IPS DF 19.7 (cell line): ENCODE measurements around the gene RPL27.
"Not testable (repeated sequence)": the region's sequence is repeated elsewhere in the genome, so short reads cannot be mapped to it uniquely, and the experiment has no call there.

Source experiments
- DNase-seq: peaks from one replicate; pipeline ENCODE4 v3.0.0-alpha.2; 2013; ENCODE audit warnings: low read depth, low spot score

The RPL27 gene

DNA sequence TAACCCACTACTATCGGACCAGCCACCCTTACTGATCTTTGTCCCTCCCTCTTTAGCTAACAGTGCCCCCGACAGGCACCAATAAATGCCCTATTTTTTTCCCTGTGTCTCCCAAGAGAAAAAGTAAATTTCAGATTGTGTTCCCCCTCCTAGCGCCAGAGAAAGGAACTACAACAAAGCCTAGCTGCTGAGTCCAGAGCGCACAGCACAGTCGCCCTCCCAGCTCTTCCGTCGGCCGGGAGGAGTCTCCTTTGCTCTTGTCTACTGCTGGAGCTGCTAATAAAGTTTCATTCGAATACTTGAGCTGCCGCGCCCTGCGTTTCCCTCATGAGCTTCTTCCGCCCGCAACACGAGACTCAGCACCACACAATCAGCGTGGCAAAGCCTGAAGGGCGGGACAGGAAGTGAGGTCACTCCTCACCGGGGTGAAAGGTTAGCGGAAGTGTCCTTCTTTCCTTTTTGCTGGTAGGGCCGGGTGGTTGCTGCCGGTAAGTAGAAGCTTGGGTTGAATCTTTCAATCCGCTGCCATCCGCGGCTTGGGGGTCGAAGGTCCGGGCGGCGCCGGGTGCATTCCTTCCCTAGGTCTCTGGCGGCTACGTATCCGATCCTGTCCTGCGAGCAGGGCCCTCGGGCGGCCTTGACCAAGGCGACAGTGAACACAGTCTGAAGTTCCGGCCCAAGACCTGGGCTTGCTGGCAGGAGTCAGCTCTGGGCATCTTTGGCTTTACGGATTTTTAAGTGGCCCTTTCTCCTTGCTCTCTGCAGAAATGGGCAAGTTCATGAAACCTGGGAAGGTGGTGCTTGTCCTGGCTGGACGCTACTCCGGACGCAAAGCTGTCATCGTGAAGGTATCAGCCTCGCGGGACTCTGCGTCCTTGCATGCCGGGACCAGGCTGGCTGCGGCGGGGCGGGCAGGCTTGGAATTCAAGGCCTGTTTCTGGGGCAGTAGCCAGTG is at the start of gene RPL27:
Gene RPL27 (plus strand): TSS at position 436 of the 955 bp plus-strand sequence. CDS start 332 bp downstream, at position 768.
- DNase-seq, result peak; percentile 100

DNA sequence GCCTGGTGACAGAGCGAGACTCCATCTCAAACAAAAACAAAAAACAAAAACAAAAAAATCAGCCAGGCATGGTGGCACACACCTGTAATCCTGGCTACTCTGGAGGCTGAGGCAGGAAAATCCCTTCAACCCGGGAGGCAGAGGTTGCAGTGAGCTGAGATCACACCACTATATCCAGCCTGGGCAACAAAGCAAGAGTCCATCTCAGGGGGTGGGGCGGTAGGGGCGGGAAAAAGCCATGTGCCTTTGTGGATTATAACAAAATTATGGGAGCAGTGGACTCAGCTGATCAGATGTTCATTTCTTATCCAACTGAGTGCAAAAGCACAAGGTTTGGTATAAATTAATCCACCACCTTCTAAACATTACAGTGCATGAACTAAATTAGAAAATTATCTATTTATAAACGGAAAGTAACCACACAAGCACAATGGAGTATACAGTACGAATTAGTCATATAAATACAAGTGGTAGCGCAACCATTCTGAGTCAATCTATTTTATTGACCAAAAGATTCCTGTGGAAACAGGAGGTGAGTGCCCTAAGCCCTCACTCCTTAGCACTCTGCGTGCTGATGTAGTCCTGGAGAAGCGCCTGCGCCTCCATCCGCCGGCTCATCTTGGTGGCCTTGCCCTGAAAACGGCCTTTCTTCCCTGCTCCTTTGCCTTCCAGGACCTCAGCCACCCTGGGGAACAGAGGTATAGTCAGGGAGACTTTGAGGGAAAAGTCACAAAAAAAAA is 48.0 kb upstream of the RPL27 start:
- no peak for DNase-seq

DNA sequence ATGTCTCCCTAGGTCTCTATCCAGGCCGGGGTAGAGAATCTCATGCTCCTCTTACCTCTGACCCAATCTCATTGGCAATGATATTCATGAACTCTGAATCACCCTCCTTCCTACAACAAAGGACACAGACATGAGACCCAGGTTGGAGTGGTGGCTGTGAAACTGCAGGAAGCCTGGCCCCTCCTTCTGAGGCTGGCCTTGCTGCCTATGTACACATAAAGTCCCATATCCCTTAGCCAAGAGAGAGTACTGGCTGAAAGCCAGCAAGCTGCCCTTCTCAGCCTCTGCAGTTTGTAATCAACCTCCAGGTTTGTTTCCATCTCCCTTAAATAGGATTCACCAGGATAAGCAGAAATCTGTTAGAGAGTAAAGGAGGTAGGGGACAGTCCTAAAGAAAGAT is 44.5 kb upstream of the RPL27 start:
- DNase-seq, result no peak

DNA sequence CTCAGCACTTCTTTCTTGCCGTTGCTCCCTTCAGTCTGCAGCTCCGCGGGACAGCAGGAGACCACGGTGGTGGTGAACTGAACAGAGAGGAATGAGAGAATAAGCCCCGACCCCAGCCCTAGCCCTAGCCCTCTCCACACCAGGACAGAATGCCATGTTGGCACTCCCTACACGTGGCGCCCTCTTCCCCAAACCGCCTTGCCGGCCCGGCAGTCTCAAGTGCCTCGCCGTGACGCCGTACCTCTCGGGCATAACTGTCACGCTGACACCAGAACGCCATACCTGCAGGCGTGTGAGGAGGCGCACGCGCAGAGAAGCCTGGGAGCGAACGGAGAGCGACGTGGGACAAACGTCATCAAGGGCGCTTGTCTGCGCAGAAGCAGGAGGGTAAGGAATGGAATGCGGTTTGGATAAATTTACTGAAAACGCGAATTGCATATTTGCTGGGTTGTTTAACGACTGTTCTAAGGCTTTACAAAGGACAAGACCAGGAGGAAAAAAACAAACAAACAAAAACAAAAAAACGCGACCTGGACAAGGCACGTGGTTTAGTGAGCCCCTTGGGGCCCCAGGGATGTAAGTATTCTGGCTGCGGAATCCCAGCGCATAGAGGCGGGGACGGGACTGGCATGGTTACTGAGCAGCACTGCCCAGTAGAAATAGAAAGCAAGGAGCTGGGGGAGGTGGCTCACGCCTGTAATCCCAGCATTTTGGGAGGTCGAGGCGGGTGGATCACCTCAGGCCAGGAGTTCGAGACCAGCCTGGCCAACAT is 33.9 kb upstream of the RPL27 start, which contains the start of gene AARSD1:
Gene AARSD1 (minus strand): TSS at position 294 of the 772 bp plus-strand sequence. CDS start 14 bp downstream, at position 280.
- DNase-seq, result no peak

DNA sequence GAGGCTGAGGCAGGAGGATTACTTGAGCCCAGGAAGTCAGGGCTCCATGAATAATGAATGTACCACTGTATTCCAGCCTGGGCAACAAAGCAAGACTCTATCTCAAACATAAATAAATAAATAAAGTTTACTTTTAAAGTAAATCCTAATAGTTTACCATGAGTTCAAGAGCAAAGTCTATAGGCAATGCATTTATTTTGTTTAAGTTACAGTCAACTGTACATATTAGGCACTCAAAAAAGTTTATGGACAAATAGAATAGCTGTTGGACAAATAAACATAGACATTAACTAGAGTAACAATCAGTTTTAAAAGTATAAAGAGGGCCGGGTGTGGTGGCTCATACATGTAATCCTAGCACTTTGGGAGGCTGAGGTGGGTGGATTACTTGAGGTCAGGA is 30.3 kb upstream of the RPL27 start:
- no peak for DNase-seq

DNA sequence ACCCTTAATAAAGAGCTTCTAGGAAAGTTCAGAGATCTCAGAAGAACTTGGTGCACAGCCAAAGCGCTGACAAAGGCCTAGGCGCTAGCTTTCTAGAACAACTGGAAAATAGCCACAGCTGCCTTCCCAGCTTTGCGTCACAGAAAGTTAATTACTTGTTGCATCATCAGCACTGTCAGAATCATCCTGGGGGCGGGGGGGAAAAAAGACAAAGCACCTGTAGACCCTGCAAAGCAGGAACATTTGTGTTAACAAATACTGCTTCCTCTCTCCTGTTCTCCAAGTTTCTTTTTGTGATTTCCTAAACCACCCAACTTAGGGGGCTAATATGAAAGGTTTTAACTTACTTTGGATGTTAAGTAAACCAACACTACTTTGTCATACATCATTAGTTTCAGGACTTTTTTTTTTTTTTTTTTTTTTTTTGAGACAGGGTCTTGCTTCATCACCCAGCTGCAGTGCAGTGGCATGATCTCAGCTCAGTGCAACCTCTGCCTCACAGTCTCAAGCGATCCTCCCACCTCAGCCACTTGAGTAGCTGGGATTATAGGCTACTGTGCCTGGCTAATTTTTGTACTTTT is 29.1 kb upstream of the RPL27 start:
- no peak for DNase-seq

DNA sequence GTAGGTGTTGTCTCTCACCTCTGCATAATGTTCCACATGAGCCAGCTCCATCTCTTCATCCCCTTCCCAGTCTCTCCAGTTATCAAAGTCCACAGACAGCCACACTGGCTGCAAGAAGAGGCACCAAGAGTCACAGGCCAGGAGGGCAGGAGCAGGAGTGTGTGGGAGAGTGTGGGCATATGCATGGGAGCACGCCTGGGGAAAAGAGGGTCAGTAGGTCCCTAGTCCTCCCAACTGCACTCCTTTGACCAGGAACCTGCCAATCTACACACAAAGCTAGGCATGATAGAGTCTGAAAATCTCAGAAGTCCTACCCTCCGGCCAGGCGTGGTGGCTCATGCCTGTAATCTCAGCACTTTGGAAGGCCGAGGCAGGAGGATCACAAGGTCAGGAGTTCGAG is 26.6 kb upstream of the RPL27 start:
- no peak for DNase-seq

DNA sequence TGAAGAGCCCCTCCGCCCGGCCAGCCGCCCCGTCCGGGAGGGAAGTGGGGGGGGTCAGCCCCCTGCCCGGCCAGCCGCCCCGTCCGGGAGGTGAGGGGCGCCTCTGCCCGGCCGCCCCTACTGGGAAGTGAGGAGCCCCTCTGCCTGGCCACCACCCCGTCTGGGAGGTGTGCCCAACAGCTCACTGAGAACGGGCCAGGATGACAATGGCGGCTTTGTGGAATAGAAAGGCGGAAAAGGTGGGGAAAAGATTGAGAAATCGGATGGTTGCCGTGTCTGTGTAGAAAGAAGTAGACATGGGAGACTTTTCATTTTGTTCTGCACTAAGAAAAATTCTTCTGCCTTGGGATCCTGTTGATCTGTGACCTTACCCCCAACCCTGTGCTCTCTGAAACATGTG is 24.9 kb upstream of the RPL27 start:
- DNase-seq, result not testable (repeated sequence)

DNA sequence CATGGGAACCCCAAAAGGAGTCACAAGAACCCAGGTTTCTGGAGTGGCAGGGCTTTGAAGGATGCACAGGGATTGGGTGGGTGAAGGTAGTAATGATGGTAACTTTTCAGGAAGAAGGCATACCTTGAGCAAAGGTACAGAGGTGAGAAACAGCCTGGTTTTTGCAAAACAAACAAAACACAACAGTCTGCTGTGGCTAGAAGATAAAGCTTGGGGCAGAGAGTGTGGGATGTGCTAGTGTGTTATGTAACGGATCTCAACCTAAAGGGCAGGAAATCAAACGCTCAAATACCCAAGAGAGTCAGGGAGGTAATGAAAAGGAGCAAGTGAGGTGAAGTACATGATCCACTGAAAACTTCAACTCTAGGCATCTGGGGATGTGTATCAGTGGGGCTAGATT is 23.0 kb upstream of the RPL27 start:
- DNase-seq, result no peak

DNA sequence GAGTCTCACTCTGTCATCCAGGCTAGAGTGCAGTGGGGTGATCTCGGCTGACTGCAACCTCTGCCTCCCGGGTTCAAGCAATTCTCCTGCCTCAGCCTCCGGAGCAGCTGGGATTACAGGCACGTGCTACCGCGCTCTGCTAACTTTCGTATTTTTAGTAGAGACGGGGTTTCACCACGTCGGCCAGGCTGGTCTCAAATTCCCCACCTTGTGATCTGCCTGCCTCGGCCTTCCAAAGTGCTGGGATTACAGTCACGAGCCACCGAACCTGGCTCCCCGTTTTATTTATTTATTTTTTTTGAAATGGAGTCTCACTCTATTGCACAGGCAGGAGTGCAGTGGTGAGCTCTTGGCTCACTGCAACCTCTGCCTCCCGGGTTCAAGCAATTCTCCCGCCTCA is 22.5 kb upstream of the RPL27 start:
- not testable (repeated sequence) for DNase-seq

DNA sequence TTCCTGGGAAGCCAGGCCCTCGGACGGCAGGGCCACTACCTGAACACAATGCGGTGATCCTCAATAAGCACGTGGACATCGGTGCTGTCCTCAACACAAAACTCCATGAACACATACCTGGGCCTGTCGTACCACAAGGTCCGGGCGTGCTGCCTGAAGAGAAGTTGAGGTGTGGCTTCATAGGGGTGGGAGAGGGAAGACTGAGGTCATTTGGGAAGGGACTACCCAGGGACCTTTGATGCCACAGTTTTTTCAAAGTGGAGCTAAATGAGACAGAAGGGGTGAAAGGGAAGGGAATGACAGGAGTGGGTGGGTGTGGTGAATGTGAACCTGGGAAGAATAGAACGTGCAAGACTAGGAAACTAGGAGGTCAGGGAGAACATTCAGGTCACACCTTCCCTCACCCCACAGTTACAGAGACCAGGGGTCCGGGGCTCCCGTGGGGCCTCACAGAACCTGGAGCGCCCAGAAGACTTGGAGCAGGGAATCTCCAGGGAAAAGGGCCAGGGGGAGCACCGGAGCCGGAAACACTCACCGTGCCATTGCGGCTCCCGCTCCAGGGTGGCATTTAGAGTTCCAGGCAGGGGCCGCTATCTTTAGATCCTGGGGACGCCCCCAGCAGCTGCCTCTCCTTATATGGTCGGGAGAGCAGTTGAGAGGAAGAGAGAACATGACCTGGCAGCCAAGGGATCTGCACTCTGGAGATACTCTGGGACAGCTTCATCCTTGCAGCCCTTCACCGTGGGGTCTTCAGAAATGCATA is 18.5 kb upstream of the RPL27 start, which contains the start of gene PTGES3L:
Gene PTGES3L (minus strand): TSS at position 570 of the 763 bp plus-strand sequence. CDS start 27 bp downstream, at position 543.
- no peak for DNase-seq

DNA sequence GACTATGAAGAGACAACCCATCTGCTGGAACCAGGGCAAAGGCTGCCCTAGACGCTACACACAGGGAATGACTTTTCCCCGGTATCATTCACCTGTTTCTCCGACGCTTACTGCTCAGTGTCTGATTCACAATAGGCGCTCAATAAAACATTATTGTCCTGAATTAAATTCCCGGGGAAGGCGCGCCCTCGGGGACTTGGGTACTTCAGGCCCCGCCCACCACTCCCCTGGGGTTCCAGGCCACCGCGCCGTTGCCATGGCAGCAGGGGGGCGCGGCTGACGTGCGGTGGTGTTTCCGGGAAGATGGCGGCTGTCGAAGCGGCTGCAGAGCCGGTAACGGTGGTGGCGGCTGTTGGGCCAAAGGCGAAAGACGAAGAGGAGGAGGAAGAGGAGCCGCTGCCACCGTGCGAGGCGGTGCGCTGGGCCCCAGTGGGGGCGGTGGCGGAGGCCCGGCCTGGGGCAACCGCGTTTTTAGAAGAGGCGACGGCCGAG is 17.9 kb upstream of the RPL27 start, which contains the start of gene RUNDC1:
Gene RUNDC1 (plus strand): TSS at position 292 of the 492 bp plus-strand sequence. CDS start 12 bp downstream, at position 304.
- no peak for DNase-seq

DNA sequence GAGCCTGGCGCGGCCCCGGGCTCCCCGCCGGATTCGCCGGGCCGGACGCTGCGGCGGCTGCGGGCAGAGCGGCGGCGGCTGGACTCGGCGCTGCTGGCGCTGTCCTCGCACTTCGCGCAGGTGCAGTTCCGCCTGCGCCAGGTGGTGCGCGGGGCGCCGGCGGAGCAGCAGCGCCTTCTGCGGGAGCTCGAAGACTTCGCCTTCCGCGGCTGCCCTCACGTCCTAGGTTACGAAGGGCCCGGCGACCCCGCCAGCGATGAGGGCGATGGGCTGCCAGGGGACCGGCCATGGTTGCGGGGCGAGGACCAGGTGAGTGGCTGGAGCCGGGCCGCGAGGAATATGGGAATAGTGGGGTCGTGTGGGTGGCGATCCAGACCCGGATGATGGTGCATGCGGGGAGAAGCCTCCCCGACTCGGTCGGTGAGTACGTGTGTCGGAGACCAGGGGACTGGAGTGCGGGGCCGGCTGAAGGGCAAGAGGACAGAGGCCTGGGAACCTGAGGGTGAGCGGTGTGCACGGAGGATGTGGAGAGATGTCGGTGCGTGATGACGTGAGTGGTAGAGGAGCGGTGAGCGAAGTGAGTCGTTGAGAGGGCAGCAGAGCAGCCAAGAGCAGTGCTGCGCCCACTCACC is 17.3 kb upstream of the RPL27 start:
- no peak for DNase-seq

DNA sequence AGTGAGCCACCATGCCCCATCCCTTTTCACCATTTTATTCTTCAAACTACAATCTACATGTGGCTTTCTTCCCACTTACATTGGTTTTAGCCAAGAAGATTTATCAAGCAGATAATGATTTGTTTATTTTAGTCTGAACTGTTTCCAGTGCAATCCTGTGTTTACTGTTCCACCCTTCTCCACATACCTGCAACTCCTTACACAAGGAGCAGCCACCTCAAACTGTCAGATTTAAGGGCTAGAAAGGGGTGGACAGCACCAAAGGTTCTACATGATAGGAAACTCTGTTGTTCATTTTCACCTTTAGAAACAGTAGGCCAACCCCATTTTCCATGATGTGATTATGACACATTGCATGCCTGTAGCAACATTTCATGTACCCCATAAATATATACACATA is 16.0 kb upstream of the RPL27 start:
- DNase-seq, result no peak

DNA sequence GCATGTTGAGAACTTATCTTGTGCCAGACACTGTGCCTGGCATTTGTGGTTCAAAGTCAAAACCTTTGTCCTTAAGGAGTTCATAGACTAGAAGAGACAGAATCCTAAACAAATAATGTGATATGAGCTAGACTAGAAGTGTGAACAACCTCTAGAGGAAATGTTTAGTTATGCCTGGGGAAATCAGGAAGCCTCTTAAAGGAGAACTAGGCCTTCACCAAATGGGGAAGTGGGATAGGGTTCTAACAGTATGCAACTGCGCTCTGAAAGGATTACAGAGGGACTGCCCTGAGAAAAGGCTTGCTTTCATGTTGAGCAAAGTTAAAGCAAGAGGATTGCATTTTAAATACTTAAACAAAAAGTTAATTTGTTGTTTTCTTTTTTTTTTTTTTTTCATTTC is 13.0 kb upstream of the RPL27 start:
- no peak for DNase-seq

DNA sequence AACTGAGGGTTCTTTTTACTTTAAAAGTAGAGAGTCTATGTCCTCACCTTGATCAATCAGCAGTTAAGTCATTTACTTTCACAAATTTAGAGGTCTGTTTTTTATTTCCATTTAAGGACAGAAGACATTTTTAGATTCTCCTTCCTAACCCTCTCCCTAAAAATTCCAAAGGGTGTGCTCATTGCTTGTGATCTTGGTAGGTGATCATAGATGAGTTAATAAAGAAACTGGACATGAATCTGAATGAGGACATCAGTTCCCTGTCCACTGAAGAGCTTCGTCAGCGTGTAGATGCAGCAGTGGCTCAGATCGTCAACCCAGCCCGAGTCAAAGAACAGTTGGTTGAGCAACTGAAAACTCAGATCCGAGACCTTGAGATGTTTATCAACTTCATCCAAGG is 9.1 kb upstream of the RPL27 start:
- DNase-seq, result no peak

DNA sequence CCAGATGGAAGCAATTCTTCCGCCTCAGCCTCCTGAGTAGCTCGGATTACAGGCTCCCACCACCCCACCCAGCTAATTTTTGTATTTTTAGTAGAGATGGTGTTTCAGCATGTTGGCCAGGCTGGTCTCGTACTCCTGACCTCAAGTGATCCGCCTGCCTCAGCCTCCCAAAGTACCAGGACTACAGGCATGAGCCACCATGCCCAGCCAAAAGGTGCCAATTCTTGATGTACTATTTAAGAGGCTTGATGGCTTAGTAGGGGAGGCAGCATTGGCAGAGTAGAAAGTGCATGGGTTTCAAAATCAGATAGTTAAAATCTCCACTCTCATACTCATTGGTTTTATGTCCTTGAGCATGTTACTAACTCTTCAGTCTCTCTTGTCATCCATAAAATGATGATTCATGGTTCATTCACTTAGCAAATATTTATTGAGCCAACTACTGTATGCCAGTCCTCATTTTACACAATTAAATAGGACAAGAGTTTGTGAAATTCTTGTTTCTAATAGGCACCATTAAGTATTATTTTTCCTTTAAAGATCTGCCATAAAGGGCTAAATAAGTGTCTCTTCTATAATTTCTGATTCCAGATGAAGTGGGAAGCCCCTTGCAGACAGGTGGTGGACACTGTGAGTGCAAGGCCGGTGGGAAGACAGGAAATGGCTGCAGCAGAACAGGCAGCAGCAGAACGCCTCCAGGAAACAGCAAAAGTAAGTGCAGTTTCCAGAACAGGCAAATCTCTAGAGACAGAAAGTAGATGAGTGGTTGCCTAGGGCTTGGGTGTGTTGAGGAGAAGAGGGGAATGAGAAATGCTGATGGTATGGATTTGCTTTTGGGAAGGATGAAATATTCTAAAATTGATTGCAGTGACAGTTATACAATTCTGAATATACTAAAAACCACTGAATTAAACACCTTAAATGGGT is 8.2 kb upstream of the RPL27 start:
- no peak for DNase-seq

DNA sequence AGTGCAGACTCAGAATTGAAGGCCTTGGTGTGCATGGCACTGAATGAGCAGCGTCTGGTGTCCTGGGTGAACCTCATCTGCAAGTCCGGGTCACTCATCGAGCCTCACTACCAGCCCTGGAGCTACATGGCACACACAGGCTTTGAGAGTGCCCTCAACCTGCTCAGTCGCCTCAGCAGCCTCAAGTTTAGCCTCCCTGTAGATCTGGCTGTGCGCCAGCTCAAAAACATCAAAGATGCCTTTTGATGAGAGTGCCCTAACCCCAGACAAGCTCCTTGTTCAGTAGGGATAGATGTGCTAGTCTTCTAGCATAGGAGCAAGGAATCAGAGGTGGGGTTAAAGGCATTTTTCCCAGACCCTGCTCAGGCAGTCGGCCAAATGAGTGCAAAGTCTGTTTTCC is 6.7 kb upstream of the RPL27 start:
- no peak for DNase-seq

DNA sequence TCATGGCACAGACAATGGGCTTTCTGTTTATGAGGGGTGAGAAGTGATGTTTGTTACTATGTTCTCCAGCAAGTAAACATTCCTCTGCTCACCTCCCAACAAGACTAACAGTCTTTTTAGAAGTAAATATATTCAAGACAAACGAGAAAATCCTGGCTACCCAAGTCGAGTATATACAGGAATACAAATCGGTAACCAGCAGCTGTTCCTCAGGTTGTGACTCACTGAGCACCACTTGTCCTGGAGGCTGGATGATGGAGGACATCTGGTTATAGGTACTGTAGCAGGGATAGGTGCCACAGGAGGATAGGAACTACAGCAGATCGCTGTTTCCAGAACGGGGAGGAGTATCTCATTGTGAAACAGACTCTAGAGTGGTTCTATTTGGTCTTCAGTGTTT is 5.3 kb upstream of the RPL27 start:
- no peak for DNase-seq
